Stimulated activated CD8-positive, alpha-beta memory T cell treated with anti-CD3 and anti-CD28 coated beads, Interleukin-4, amount 100 ng/mL, for 48 hours (primary cell): ENCODE data around the gene ADISSP.
"Not testable (repeated sequence)": the region's sequence is repeated elsewhere in the genome, so short reads cannot be mapped to it uniquely, and the experiment has no call there.

Source experiments
- DNase-seq: peaks from one replicate; pipeline ENCODE4 v3.0.0-alpha.2; 2020

The ADISSP gene

DNA sequence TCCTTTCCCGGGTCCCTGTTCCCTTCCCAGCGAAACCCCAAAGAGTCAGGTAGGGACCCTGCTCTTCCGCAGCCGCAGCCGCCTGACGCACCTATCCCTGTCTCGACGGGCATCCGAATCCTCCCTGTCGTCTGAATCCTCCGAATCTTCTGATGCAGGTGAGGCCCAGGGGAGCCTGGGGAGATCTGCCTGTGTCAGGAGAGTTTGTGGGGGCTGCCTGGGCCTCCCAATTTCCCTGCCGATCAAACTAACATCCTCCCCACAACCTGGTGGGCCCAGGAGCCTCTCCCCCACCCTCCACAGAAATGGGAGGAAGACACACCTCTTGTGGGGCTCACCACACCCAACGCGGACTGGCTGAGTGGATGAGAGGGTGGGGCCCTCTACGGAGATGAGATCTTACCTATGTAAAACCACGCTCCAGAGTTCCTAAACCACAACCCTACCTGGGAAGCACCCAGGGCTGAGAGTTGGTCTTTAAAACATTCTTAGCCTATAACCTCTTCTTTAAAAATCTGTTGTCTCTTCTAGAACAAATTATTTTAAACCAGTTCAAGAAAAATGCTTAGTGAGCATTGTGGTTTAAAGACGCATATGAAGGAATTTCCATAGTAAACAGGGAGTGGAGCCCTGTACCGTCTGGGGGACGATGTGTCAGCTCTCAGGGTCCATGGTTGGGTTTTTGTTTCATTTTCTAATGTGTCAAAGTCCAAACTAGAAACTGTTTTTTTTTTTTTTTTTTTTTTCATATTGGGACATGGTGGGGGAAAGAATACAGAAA, 30.2 kb upstream of the ADISSP start:
- DNase-seq: peak; percentile 70

DNA sequence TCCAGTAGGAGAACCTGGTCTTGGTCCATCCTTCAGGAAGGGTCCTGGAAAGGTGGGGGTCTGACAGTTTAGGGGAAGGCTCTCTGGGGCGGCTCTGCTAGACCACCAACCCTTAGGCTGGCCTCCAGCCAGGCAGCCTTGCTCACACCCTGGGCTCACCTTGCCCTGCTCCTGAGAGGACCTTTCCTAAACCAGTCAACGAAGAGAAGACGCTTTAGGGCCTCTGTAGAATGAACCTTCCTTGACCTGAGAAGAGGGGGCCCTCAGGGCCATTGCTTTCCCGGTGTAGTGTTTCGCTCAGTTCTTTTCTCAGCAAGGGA, 29.6 kb upstream of the ADISSP start:
- no peak for DNase-seq

DNA sequence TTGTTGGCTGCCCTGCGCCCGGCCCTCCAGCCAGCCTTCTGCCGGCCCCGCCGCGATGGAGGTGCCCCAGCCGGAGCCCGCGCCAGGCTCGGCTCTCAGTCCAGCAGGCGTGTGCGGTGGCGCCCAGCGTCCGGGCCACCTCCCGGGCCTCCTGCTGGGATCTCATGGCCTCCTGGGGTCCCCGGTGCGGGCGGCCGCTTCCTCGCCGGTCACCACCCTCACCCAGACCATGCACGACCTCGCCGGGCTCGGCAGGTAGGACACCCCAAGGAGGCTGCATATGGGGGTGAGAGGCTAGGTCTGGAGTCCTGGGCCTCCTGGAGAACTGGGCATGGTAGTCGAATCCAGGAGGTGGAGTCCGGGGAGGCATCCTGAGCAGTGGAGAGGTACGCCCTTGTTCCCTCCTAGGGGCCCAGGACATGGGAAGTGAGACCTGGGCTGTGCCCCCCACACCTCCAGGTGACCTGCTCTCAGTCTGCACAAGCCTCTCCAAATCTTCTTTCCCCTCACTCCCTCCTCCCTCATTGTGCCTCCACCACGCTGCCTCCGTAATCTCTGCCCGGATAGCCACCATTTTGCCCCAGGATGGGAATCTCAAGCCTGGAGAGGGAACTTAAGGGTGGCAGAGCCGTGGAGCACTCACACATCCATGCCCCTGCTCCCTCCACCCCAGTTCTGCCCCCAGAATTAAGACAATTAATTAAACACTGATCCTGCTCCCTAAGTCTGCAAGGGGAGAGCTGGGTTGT, 29.1 kb upstream of the ADISSP start:
- no peak for DNase-seq

- DNase-seq: peak; percentile 94
Observed at GRCh38 chr20:3795511-3796468, 28.2 kb upstream of the ADISSP start, which contains the start of gene CDC25B. TSS of gene CDC25B (plus strand) at chr20:3796310. CDS start at chr20:3796532, 222 bp downstream.

- DNase-seq: no peak
Observed at GRCh38 chr20:3794701-3795420, 27.3 kb upstream of the ADISSP start.

- not testable (repeated sequence) for DNase-seq
Observed at GRCh38 chr20:3794168-3794567, 26.6 kb upstream of the ADISSP start.

DNA sequence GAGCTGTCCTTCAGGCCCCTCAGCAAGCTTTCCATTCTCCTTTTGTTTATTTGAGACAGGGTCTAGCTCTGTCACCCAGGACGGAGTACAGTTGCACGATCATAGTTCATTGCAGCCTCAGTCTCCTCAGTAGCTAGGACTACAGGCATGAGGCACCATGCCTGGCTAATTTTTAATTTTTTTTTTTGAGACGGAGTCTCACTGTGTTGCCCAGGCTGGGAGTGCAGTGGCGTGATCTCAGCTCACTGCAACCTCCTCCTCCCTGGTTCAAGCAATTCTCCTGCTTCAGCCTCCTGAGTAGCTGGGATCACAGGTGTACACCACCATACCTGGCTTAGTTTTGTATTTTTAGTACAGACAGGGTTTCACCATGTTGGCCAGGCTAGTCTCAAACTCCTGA, 21.6 kb upstream of the ADISSP start:
- not testable (repeated sequence) for DNase-seq

GRCh38 chr20:3788685-3789155, 21.2 kb upstream of the ADISSP start:
- no peak for DNase-seq

DNA sequence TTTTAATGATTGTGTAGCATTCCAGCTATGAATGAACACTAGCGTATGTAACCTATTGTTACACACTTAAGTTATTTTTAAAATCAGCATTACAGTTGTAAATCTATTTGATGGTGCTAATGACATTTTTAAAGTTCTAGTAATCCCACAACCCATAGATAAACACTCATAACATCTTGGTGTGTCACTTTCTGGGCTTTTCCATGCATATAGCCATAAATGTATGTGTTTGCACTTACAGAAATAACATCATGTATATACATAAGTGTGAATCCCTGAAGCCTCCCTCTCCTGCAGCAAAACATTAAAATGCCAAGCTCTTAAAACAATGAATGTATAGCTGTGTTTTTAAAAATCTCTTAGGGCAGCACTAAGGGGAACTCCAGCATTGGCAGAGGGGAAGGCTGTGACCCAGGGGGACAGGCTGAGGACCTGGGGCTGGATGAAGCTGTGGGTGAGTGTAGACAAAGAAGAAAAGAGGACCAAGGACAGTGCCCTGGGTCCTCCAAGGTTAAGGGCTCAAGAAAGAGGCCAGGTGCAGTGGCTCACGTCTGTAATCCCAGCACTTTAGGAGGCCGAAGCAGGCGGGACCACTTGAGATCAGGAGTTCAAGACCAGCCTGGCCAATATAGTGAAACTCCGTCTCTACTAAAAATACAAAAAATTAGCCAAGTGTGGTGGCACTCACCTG, 19.9 kb upstream of the ADISSP start:
- DNase-seq: no peak

DNA sequence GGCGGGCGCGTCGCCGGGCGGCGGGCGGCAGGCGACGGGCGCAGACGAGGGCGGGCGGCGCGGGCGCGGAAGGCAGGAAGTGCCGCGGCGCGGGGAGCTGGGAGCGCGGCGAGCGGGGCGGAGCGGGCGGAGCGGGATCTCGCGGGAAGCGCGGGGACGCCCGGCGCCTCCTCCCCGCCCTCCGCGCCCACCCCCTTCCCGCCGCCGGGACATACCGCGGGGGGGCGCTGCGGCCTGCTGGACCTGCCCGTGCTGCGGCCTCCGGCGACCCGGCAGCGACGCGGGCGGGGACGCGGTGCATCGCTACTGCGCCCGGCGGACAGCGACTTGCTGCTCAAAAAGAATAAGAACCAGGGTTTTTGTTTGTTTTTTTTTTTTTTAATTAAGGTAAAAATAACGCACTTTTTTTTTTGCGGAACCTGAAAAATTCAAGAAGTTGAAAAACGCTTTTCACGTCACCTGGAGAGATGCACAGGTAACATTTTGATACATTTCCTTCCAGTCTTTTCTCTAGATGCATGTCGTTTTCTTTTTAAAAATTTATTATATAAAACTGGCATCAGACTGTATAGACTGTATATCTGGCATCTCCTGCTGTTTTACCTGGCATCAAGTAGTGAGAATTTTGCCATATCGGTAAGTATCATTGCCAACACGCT, 19.2 kb upstream of the ADISSP start, which contains the start of gene CENPB:
Gene CENPB, minus strand, starts transcription at position 76 of the 659 bp plus-strand sequence. CDS start 257 bp downstream, outside the sequence.
- peak; percentile 94 for DNase-seq

DNA sequence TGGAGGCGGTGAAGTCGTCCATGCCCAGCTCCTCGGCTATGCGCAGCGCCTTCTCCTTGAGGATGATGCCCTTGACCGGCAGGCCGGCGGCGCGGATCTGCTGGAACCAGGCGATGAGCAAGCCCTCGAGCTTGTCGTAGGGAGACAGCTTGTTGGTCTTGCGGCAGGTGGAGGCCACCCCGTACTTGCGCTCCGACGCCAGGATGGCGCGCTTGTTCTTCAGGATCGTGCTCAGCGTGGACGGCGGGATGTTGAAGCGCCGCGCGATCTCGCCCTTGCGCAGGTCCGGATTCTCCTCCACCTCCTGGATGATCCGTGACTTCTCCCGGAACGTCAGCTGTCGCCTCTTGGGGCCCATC, 18.6 kb upstream of the ADISSP start:
- peak; percentile 65 for DNase-seq

GRCh38 chr20:3785240-3786125, 17.9 kb upstream of the ADISSP start:
- DNase-seq: no peak

- DNase-seq: no peak
Observed at GRCh38 chr20:3784863-3785239, 17.3 kb upstream of the ADISSP start.

DNA sequence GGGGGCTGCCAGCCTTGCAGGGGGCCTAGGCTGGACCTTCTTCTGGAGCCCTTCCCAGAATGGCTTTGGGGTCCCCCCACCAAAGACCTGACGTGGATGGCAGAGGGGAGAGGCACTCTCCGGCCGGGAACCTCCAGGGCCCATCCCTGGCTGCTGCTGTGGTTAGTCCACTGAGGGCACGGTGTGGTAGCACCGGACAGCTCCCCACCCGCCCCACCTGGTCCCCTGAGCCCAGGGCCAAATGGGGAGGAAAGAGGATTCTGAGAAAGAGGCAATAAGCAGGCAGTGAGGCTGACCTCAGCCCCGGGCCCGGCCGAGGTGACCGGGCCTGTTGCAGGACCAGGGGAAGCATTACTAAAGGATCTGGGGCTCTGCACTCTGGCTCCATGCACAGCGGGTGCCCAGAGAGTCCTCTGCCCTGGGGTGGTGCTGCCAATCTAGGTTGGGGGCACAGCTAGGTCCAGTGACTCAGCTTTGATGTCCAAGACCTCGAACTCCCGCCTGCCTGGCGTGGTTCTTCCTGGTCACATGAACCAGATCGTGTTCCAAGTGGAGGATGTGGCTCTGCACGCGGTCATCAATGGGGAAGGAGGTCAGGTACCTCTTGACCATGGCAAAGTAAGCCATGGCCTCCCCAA, 16.8 kb upstream of the ADISSP start:
- DNase-seq: no peak

- DNase-seq: no peak
Observed at GRCh38 chr20:3783511-3784195, 16.1 kb upstream of the ADISSP start.

DNA sequence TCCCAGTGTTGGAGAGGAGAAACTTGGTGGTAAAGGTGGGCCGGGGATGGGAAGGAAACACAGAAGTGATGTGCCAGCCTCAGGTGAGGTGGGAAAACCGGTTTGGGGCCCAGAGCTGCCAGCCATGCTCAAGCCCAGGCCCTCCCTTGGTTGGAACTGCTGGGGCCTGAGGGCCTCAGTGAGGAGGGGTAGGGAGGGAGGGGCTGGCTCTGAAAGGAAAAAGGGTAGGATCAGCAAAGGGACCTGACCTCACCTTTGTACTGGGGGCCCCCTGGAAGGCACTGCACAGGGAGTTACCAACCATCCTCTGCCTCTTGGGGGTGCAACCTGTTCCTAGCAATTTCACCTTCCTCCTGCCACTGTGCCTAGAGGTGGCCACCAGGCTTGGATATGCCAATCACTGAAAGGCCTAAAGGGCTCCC, 15.5 kb upstream of the ADISSP start:
- DNase-seq: no peak

DNA sequence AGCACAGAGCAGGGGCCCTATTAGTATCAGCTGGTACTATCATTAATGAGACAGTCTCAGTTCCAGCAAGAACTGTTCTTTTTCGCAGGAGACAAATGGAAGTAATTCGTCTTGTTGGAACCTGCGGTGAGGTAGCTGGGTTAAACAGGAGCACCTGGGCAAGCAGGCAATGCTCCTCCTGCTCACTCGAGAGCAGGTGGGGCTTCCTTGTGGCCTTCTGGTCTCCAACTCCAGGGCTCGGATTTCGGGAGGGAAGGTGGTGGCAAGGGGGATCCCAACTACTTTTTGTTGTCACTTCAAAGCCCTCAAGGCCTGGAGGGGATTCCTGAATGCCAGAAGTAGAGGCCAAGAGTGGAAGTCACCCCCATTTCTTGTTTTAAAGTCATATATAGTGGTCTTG, 15.0 kb upstream of the ADISSP start:
- no peak for DNase-seq

DNA sequence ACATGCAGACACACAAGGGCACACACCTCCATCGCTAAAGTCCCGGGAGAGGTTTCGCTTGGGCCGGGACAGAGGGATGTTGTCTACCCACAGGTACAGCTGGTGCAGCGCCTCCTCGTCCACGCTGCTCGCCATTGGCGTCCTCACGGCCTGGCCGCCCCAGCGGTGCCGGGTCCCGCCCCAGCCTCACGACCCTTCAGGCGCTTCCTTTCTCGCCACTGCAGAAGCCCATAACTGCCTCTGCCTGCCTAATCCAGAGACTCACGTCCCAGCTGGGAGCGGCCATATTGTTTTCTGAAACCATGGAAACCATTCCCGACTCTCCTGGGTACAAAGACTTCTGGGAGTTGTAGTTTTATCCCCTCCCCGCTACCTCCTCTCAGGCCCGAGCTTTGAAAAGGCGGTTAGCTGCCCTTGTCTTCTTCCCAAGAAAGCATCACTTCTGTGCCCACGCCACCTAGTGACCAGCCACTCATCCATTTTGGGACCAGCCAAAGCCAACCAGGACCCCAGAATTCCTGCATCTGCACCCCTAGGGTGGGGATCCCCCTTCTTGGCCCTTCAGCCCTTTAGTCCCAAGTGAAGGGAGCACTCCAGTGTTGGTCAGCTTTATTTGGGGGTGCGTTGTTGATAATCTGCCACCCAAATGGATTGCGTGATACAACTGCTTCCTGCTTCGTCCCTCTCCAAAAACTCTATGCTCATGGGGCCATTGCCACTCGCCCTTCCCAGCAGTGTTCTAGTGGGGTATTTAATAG, 13.8 kb upstream of the ADISSP start, which contains the start of gene SPEF1:
Gene SPEF1, minus strand, starts transcription at position 296 of the 758 bp plus-strand sequence. Its CDS starts 161 bp downstream, at position 135.
- peak; percentile 59 for DNase-seq
